IMR-90 (cell line): ENCODE results near the gene CREBBP. TPM values are rescaled to one million over a fixed set of nuclear protein-coding genes. Genes with fewer than 3 reads are reported as not detected.

ENCODE experiments used
- ATAC-seq: fragments of 200-7000 bp; cut with Tn5 transposase; 2 replicates; pipeline ENCODE4 v1.9.1; 2020; ENCODE audit warnings: low read depth, mild to moderate bottlenecking, moderate library complexity
- BruUV-seq: library from RNA; stranded (reverse); fragments of 400-500 nt; replicated peaks from 2 replicates; lab custom pipeline; 2021; lab: Mats Ljungman, UMichigan
- CTCF ChIA-PET: fragments of 300-600 bp; formaldehyde crosslinking; extraction: SDS; loops from one replicate; lab custom pipeline; 2021; ENCODE audit warnings: antibody characterized with exemption; lab: Yijun Ruan, JAX
- POLR2A ChIA-PET: fragments of 300-600 bp; sonication (Branson Sonifier 250); formaldehyde crosslinking; loops from one replicate; lab custom pipeline; 2022; ENCODE audit warnings: antibody characterized with exemption; ENCODE audit not compliant: unreplicated experiment; lab: Charles Lee
- DNase-seq: peaks from one replicate; pipeline ENCODE4 v3.0.0; 2013
- H2AFZ ChIP-seq: replicated peaks from 2 replicates; pipeline ENCODE3; 2013; ENCODE audit warnings: low read length, mild to moderate bottlenecking; ENCODE audit not compliant: poor library complexity
- H2AK5ac ChIP-seq: 2 replicates; pipeline ENCODE4 v1.6.1; 2013; ENCODE audit warnings: low read depth, low read length, inconsistent platforms
- H2AK9ac ChIP-seq: replicated peaks from 2 replicates; pipeline ENCODE3; 2013; ENCODE audit warnings: mild to moderate bottlenecking, low read depth, low read length, moderate library complexity; ENCODE audit not compliant: poor library complexity
- H2BK120ac ChIP-seq: 2 replicates; pipeline ENCODE4 v1.6.1; 2013; ENCODE audit warnings: low read depth, low read length, inconsistent platforms
- H2BK15ac ChIP-seq: 3 replicates; pipeline ENCODE4 v1.6.1; 2013; ENCODE audit warnings: low read depth, low read length, inconsistent platforms
- H2BK20ac ChIP-seq: 2 replicates; pipeline ENCODE4 v1.6.1; 2013; ENCODE audit warnings: low read depth, mild to moderate bottlenecking, inconsistent platforms, low read length, moderate library complexity
- H2BK5ac ChIP-seq: 2 replicates; pipeline ENCODE4 v1.6.1; 2013; ENCODE audit warnings: mild to moderate bottlenecking, low read depth, low read length, inconsistent platforms; ENCODE audit not compliant: poor library complexity, severe bottlenecking
- H3K14ac ChIP-seq: replicated peaks from 2 replicates; pipeline ENCODE4 v1.6.1; 2013; ENCODE audit warnings: low read depth, low read length, inconsistent platforms
- H3K18ac ChIP-seq: 2 replicates; pipeline ENCODE4 v1.6.1; 2013; ENCODE audit warnings: low read depth, low read length, control low read depth
- H3K23ac ChIP-seq: 2 replicates; pipeline ENCODE4 v1.6.1; 2013; ENCODE audit warnings: low read depth, low read length, inconsistent platforms
- H3K27ac ChIP-seq: 2 replicates; pipeline ENCODE4 v1.5.1; 2013; ENCODE audit warnings: mild to moderate bottlenecking, control low read depth, low read length; ENCODE audit not compliant: insufficient read depth
- H3K27me3 ChIP-seq: 2 replicates; pipeline ENCODE4 v1.6.1; 2013; ENCODE audit warnings: low read length; ENCODE audit not compliant: control insufficient read depth, insufficient read depth
- H3K36me3 ChIP-seq: 2 replicates; pipeline ENCODE4 v1.6.1; 2013; ENCODE audit warnings: low read length, mixed read lengths; ENCODE audit not compliant: control insufficient read depth, insufficient read depth
- H3K4ac ChIP-seq: 2 replicates; pipeline ENCODE4 v1.6.1; 2013; ENCODE audit warnings: low read depth, low read length, inconsistent platforms
- H3K4me1 ChIP-seq: 2 replicates; pipeline ENCODE4 v1.6.1; 2013; ENCODE audit warnings: low read length, mixed read lengths; ENCODE audit not compliant: control insufficient read depth, insufficient read depth
- H3K4me2 ChIP-seq: 2 replicates; pipeline ENCODE4 v1.6.1; 2013; ENCODE audit warnings: low read depth, mild to moderate bottlenecking, control low read depth, low read length, moderate library complexity
- H3K4me3 ChIP-seq: 2 replicates; pipeline ENCODE4 v1.5.1; 2013; ENCODE audit warnings: low read depth, mild to moderate bottlenecking, control low read depth, low read length, moderate library complexity; ENCODE audit not compliant: insufficient read depth
- H3K56ac ChIP-seq: 2 replicates; pipeline ENCODE4 v1.6.1; 2013; ENCODE audit warnings: low read length, inconsistent platforms; ENCODE audit not compliant: insufficient read depth; ENCODE audit errors: extremely low read depth
- H3K79me1 ChIP-seq, 2 experiments: 2 replicates each; pipeline ENCODE4 v1.6.1; 2013; ENCODE audit warnings: low read length in 2 of 2, inconsistent platforms in 1 of 2, low read depth in 1 of 2
- H3K9ac ChIP-seq: 2 replicates; pipeline ENCODE4 v1.6.1; 2013; ENCODE audit warnings: low read depth, low read length, control low read depth
- H3K9me1 ChIP-seq: 2 replicates; pipeline ENCODE4 v1.6.1; 2013; ENCODE audit warnings: low read length, inconsistent platforms; ENCODE audit not compliant: insufficient read depth
- H3K9me3 ChIP-seq: 2 replicates; pipeline ENCODE4 v1.6.1; 2013; ENCODE audit warnings: low read length; ENCODE audit not compliant: control insufficient read depth, insufficient read depth
- H4K20me1 ChIP-seq: 2 replicates; pipeline ENCODE4 v1.6.1; 2013; ENCODE audit warnings: low read length, inconsistent platforms; ENCODE audit not compliant: insufficient read depth
- H4K5ac ChIP-seq: 2 replicates; pipeline ENCODE4 v1.6.1; 2013; ENCODE audit warnings: mild to moderate bottlenecking, low read depth, low read length, control low read depth
- H4K8ac ChIP-seq, 2 experiments: 2 replicates each; pipeline ENCODE4 v1.6.1; 2013; ENCODE audit warnings: low read depth in 2 of 2, low read length in 2 of 2, control low read depth in 1 of 2, inconsistent platforms in 1 of 2
- H4K91ac ChIP-seq: 2 replicates; pipeline ENCODE4 v1.6.1; 2013; ENCODE audit warnings: low read depth, low read length, inconsistent platforms; ENCODE audit not compliant: insufficient read depth
- CEBPB ChIP-seq: IDR thresholded peaks from 2 replicates; pipeline ENCODE4 v1.6.1; 2012; ENCODE audit warnings: low read depth, low read length, improper control_type of control experiment
- CHD1 ChIP-seq: IDR thresholded peaks from 2 replicates; pipeline ENCODE4 v1.6.1; 2012; ENCODE audit warnings: low read depth, low read length, improper control_type of control experiment
- CTCF ChIP-seq: conservative IDR thresholded peaks from 2 replicates; pipeline ENCODE4 v1.5.1; 2012; ENCODE audit warnings: mild to moderate bottlenecking, low read depth, low read length, improper control_type of control experiment
- FOS ChIP-seq: fragments of 150-350 bp; IDR thresholded peaks from 2 replicates; pipeline ENCODE4 v1.6.1; 2016; ENCODE audit warnings: low read depth, low read length
- MAFK ChIP-seq: IDR thresholded peaks from 2 replicates; pipeline ENCODE4 v1.6.1; 2012; ENCODE audit warnings: low read depth, low read length, improper control_type of control experiment
- MAZ ChIP-seq: IDR thresholded peaks from 2 replicates; pipeline ENCODE4 v1.6.1; 2012; ENCODE audit warnings: low read depth, mild to moderate bottlenecking, low read length, improper control_type of control experiment, moderate library complexity, borderline replicate concordance
- MXI1 ChIP-seq: IDR thresholded peaks from 2 replicates; pipeline ENCODE4 v1.6.1; 2012; ENCODE audit warnings: low read depth, mild to moderate bottlenecking, low read length, moderate library complexity, borderline replicate concordance
- NFE2L2 ChIP-seq: fragments of 150-350 bp; IDR thresholded peaks from 2 replicates; pipeline ENCODE4 v1.6.1; 2016; ENCODE audit warnings: low read depth, mild to moderate bottlenecking, low read length
- POLR2A ChIP-seq: IDR thresholded peaks from 2 replicates; pipeline ENCODE4 v1.6.1; 2012; ENCODE audit warnings: mild to moderate bottlenecking, low read depth, low read length
- RCOR1 ChIP-seq: IDR thresholded peaks from 2 replicates; pipeline ENCODE4 v1.6.1; 2012; ENCODE audit warnings: mild to moderate bottlenecking, low read length, improper control_type of control experiment; ENCODE audit not compliant: insufficient replicate concordance
- RFX5 ChIP-seq: IDR thresholded peaks from 2 replicates; pipeline ENCODE4 v1.8.0; 2012; ENCODE audit warnings: low read depth, mild to moderate bottlenecking, low read length, moderate library complexity
- SMC3 ChIP-seq: fragments of 150-350 bp; IDR thresholded peaks from 2 replicates; pipeline ENCODE4 v1.6.1; 2016; ENCODE audit warnings: low read depth, mild to moderate bottlenecking, antibody characterized with exemption, low read length, moderate library complexity
- WGBS, 2 experiments: methylation state at CpG; one replicate each; pipeline versions ENCODE4 v1.1.5 to v1.1.7; 2013; ENCODE audit warnings: missing lambda C conversion rate in 2 of 2; ENCODE audit not compliant: insufficient read length in 1 of 2; ENCODE audit errors: extremely low coverage in 2 of 2; 5-methylcytosine and 5-hydroxymethylcytosine counted together
- dilution Hi-C: fragments of 300-500 bp; cut with HindIII; formaldehyde crosslinking; loops from one replicate; pipeline ENCODE4 v1.14.3; 2018; ENCODE audit warnings: low sequenced_read_pairs; ENCODE audit not compliant: unreplicated experiment
- in situ Hi-C: fragments of 300-500 bp; cut with MboI; formaldehyde crosslinking; loops from 3 replicates; pipeline ENCODE4 v1.14.3; 2019; ENCODE audit warnings: low sequenced_read_pairs, inconsistent platforms, mixed read lengths
- intact Hi-C: fragments of 100-400 bp; cut with micrococcal nuclease; formaldehyde crosslinking; loops from 2 replicates; pipeline ENCODE4 v1.10.0; 2022
- polyA plus RNA-seq, 3 experiments: library from polyadenylated mRNA; depleted of rRNA; stranded (reverse); fragments of >200 nt; gene quantifications; 2 replicates each; pipeline ENCODE4 v1.2.3, GENCODE V29; 2012; ENCODE audit warnings: low replicate concordance in 1 of 3
- total RNA-seq: library from RNA; depleted of rRNA; stranded (reverse); fragments of >200 nt; gene quantifications from 2 replicates; pipeline ENCODE4 v1.2.3, GENCODE V29; 2012
- TF ChIP-seq, protein P1 (sequence below): fragments of 150-350 bp; IDR thresholded peaks from 2 replicates; pipeline ENCODE4 v1.6.1; 2016; ENCODE audit warnings: low read depth, mild to moderate bottlenecking, low read length, moderate library complexity, borderline replicate concordance

CREBBP gene
- total and polyA plus RNA-seq, 2 of the 4 experiments (the other 2 are of a cell fraction) = 7.3 to 12.5 TPM

- Histone ChIP-seq H2BK5ac (no peak overlapping the region), H3K27me3 (no peaks in the 10 kb centered on the region), H3K23ac (no peak overlapping the region), H3K56ac (no peak overlapping the region), H2BK20ac (no peak overlapping the region), H3K9ac (no peak overlapping the region), H2AK9ac (no peak overlapping the region), H2AK5ac (no peak overlapping the region), H4K8ac (no peak overlapping the region), H4K91ac (no peak overlapping the region), H4K5ac (no peak overlapping the region), H3K4me3 (no peak overlapping the region), H3K9me3 (no peaks in the 10 kb centered on the region), H3K27ac (no peak overlapping the region), H2BK120ac (no peak overlapping the region), H3K79me1 (no peaks in the 10 kb centered on the region), H2BK15ac (no peak overlapping the region), H2AFZ (no peak overlapping the region), H4K20me1 (no peaks in the 10 kb centered on the region), H3K4me2 (no peak overlapping the region), H3K18ac (no peak overlapping the region), H3K4me1 (no peaks in the 10 kb centered on the region), H3K14ac (no peak overlapping the region), H3K4ac (no peak overlapping the region), H3K9me1 (no peaks in the 10 kb centered on the region), H3K36me3 (no peaks in the 10 kb centered on the region)
- WGBS, 2 experiments = 69% methylated on average over 2 of the region's 4 CpGs; no CpG with 5 or more reads in 1 of the 2 experiments
- dilution Hi-C loops = no loop called here
- TF ChIP-seq MAFK (no peak), MXI1 (no peak), CTCF (no peak), RCOR1 (no peak), FOS (no peak), POLR2A (no peak), MAZ (no peak), CHD1 (no peak), SMC3 (no peak), CEBPB (no peak), NFE2L2 (no peak), RFX5 (no peak)
- TF ChIP-seq, protein P1, sequence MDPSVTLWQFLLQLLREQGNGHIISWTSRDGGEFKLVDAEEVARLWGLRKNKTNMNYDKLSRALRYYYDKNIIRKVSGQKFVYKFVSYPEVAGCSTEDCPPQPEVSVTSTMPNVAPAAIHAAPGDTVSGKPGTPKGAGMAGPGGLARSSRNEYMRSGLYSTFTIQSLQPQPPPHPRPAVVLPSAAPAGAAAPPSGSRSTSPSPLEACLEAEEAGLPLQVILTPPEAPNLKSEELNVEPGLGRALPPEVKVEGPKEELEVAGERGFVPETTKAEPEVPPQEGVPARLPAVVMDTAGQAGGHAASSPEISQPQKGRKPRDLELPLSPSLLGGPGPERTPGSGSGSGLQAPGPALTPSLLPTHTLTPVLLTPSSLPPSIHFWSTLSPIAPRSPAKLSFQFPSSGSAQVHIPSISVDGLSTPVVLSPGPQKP = no peak
- POLR2A ChIA-PET = no interaction called here
- intact Hi-C loops = no loop called here
- no TSS peak for BruUV-seq
- CTCF ChIA-PET = no interaction called here
- ATAC-seq = no peak
- no peak for DNase-seq
- in situ Hi-C loops = no loop called here
Measured at GRCh38 chr16:3889059-3889458, 8.5 kb upstream of the CREBBP start.
